Muscle layer of duodenum (tissue), 2 donors: ENCODE measurements around the gene PRKCD.

Experiments used
- H3K27ac ChIP-seq: one replicate; pipeline ENCODE4 v1.7.0; 2013; ENCODE audit warnings: mild to moderate bottlenecking, low read length
- H3K27me3 ChIP-seq: one replicate; pipeline ENCODE4 v1.7.0; 2013; ENCODE audit warnings: low read depth, mild to moderate bottlenecking, control low read depth, low read length
- H3K36me3 ChIP-seq, 2 donors: one replicate each; pipeline ENCODE4 v1.7.0; 2013; ENCODE audit warnings: low read length in 2 of 2, control low read depth in 1 of 2, mild to moderate bottlenecking in 1 of 2; ENCODE audit not compliant: insufficient read depth in 2 of 2, control insufficient read depth in 1 of 2
- H3K4me1 ChIP-seq, 2 donors: one replicate each; pipeline ENCODE4 v1.7.0; 2013; ENCODE audit warnings: low read length in 2 of 2, mild to moderate bottlenecking in 2 of 2, control low read depth in 1 of 2, moderate library complexity in 1 of 2; ENCODE audit not compliant: insufficient read depth in 2 of 2, control insufficient read depth in 1 of 2
- H3K4me3 ChIP-seq, 2 donors: one replicate each; pipeline ENCODE4 v1.7.0; 2013; ENCODE audit warnings: low read length in 2 of 2, low read depth in 1 of 2, mild to moderate bottlenecking in 1 of 2
- H3K9me3 ChIP-seq, 2 donors: one replicate each; pipeline ENCODE4 v1.7.0; 2013; ENCODE audit warnings: low read length in 2 of 2, control low read depth in 1 of 2, mild to moderate bottlenecking in 1 of 2; ENCODE audit not compliant: control insufficient read depth in 1 of 2
- donor health status: healthy.

PRKCD gene

DNA sequence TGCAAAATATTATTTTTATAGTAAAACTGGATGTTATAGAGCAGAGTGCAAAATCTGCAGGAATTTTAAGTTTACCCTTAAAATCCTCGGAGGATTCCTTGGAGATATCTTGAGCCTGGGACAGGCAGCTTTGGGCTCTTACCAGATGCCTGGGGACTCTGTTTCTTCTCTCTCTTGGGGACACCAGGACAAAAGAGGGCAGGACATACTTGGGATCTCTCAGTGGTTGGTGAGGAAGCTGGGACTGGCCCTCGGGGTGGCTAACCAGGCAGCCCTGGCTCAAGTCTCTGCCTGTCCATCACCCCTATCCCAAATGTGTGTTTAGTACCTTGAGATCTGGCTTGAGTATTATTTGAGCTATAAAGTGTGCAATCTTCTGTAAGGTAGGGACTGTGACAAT, 56.2 kb downstream of the PRKCD start:
- Histone ChIP-seq H3K27me3 (no peaks in the 10 kb centered on the region), H3K27ac (no peak overlapping the region), H3K4me1 (no peaks in the 10 kb centered on the region), H3K4me3 (no peak overlapping the region), H3K9me3 (no peaks in the 10 kb centered on the region), H3K36me3 (no peaks in the 10 kb centered on the region)

- peaks cover 0 to 5% of the 10 kb centered on the region in 2 donors for H3K36me3 ChIP-seq
- no peaks in the 10 kb centered on the region for H3K4me1 ChIP-seq
- H3K4me3 ChIP-seq = no peak overlapping the region
- H3K9me3 ChIP-seq = no peaks in the 10 kb centered on the region
- H3K27me3 ChIP-seq = no peaks in the 10 kb centered on the region
- no peak overlapping the region for H3K27ac ChIP-seq
These were observed 57.1 kb downstream of the PRKCD start for GRCh38 chr3:53218131-53218530.

DNA sequence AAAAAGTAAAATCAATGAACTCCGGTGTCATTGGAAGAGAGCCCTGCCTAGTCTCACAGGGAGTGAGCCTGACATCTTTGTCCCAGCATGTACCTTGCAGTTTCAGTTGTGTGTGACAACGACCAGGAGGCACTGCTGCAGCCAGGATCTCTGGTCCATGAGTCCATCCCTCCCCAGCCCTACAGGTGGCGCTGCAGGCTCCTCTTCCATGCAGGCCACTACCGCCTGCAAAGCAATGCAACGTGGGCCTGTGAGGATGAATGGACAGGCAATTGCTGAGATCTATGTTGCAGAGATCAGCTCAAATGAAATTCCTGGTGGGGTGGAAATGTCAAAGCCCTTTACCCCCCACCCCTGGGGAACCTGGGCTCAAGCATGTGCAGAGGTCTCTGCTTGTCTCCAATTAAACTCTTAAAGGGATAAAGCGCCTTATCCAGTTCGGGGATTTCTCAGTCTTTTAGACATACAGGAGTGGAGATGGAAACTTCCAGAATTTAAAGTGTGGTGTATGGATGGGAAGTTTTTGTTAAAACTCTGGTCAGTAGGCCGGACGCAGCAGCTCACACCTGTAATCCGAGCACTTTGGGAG, 59.0 kb downstream of the PRKCD start:
- no peaks in the 10 kb centered on the region for H3K9me3 ChIP-seq
- H3K27me3 ChIP-seq = no peaks in the 10 kb centered on the region
- no peaks in the 10 kb centered on the region for H3K4me1 ChIP-seq

GRCh38 chr3:53221345-53221744, 60.3 kb downstream of the PRKCD start:
- Histone ChIP-seq H3K4me3 (no peak overlapping the region), H3K36me3 (peaks cover 23 to 37% of the 10 kb centered on the region in 2 donors)

More for the DNA sequence above, 59.0 kb downstream of the PRKCD start:
- Histone ChIP-seq H3K36me3 (peaks cover 10 to 23% of the 10 kb centered on the region in 2 donors), H3K27ac (no peak overlapping the region), H3K4me3 (no peak overlapping the region)

DNA sequence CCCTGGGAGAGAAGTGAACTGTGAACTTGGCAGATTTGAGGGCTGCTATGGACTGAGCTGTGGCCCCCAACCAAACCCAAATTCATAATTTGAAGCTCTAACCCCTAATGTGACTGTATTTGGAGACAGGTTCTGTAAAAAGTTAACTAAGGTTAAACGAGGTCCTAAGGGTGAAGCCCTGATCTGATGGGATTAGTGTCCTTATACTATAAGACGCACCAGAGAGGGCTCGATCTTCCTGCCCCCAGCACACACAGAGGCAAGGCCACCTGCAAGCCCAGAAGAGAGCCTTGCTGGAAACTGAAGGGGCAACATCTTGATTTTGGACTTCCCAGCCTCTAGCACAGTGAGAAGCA, 60.8 kb downstream of the PRKCD start:
- H3K27me3 ChIP-seq = no peaks in the 10 kb centered on the region
- H3K4me3 ChIP-seq = no peak overlapping the region
- H3K9me3 ChIP-seq = no peaks in the 10 kb centered on the region
- no peaks in the 10 kb centered on the region for H3K4me1 ChIP-seq
- H3K36me3 ChIP-seq = peaks cover 28 to 41% of the 10 kb centered on the region in 2 donors
- no peak overlapping the region for H3K27ac ChIP-seq

More at GRCh38 chr3:53221345-53221744, 60.3 kb downstream of the PRKCD start:
- Histone ChIP-seq H3K27me3 (no peaks in the 10 kb centered on the region), H3K9me3 (no peaks in the 10 kb centered on the region), H3K27ac (no peak overlapping the region), H3K4me1 (no peaks in the 10 kb centered on the region)

GRCh38 chr3:53222183-53222901, 61.3 kb downstream of the PRKCD start:
- H3K27me3 ChIP-seq = no peaks in the 10 kb centered on the region
- no peaks in the 10 kb centered on the region for H3K4me1 ChIP-seq
- no peaks in the 10 kb centered on the region for H3K9me3 ChIP-seq
- no peak overlapping the region for H3K4me3 ChIP-seq
- H3K36me3 ChIP-seq = peaks cover 33 to 47% of the 10 kb centered on the region in 2 donors
- H3K27ac ChIP-seq = no peak overlapping the region

DNA sequence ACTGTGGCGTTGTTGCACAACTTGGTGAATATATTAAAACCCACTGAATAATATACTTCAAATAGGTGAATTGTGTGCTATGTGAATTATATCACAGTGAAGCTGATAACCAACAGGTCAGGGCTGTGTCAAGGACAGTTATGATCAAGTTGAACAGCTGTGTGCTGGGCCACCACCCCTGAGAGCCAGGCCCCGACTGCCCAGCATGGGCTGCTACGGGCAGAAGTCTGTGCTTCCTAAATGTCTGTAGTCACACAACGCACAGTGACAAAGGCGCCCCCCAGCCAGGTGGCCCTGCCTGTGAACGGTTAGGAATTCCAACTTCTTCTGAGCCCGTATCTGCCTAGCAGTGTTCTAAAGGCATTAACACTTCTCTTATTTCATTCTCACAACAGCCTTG, 62.0 kb downstream of the PRKCD start:
- Histone ChIP-seq H3K9me3 (no peaks in the 10 kb centered on the region), H3K27me3 (no peaks in the 10 kb centered on the region), H3K4me1 (no peaks in the 10 kb centered on the region), H3K4me3 (no peak overlapping the region), H3K27ac (no peak overlapping the region), H3K36me3 (peaks cover 40 to 54% of the 10 kb centered on the region in 2 donors)

DNA sequence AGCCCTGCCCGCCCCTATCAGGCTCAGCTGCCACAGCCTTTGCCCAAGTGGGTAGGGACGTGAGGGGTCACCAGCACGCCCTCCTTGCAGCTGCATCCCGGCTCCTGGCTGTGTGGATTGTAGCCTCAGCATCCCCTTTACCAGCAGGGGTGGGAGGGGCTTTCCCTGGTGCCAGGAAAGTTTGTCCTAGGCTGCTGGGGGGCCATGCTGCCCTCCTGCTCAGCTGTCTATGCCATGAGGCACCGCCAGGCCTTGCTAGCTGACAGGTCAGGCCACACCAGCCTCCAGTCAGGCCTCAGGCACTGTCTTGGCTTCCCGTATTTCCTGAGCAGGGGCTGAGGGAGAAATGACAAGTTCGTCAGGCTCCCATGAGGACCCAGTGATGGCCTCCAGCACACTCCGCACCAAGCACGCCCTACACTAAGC, 62.5 kb downstream of the PRKCD start:
- Histone ChIP-seq H3K36me3 (peaks cover 45 to 59% of the 10 kb centered on the region in 2 donors), H3K4me1 (no peaks in the 10 kb centered on the region), H3K27ac (no peak overlapping the region)

DNA sequence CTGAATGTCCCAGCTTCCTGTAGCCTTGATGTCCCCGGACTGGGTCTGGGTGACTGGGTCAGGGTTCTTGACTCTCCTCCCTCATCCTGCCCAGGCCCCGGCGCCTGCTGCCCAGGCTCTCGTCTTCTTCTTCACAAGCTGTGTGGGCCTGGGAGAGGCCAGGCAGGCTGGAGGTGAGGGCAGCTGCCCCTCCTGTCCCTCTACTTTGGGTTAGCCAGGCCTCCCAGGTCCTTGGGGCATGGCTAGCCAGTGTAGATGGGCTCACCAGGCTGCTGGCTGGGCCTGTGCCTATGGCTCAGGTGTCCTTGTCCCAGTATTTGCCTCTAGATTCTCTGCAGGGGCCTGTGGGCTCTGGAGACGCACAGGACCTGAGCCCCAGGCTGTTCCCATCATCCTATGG, 63.0 kb downstream of the PRKCD start:
- Histone ChIP-seq H3K27me3 (no peaks in the 10 kb centered on the region), H3K36me3 (peaks cover 49 to 64% of the 10 kb centered on the region in 2 donors), H3K4me3 (no peak overlapping the region), H3K9me3 (no peaks in the 10 kb centered on the region), H3K27ac (no peak overlapping the region), H3K4me1 (no peaks in the 10 kb centered on the region)

More for the DNA sequence above, 62.5 kb downstream of the PRKCD start:
- H3K9me3 ChIP-seq = no peaks in the 10 kb centered on the region
- no peak overlapping the region for H3K4me3 ChIP-seq
- no peaks in the 10 kb centered on the region for H3K27me3 ChIP-seq

DNA sequence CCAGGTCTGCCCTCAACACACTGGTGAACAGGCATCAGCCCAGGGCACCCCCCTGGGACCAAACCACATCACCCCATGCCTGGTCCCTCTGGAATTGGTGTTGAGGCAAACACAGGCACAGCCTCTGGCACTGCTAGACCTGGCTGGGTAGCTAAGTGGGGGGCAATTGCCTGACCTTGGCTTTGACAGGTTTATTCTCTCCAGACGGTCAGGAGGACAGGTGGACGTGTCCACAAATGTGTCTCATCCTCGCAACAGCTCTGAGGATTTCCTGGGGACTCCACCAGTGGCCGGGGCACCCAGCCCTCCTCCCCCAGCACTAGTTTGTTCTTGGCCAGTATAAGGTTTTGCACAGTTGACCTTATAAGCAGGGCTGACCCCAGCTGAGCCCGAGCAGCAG, 63.5 kb downstream of the PRKCD start:
- Histone ChIP-seq H3K4me3 (no peak overlapping the region), H3K9me3 (no peaks in the 10 kb centered on the region), H3K4me1 (no peaks in the 10 kb centered on the region), H3K36me3 (peaks cover 54 to 69% of the 10 kb centered on the region in 2 donors), H3K27ac (no peak overlapping the region), H3K27me3 (no peaks in the 10 kb centered on the region)

GRCh38 chr3:53225181-53225580, 64.2 kb downstream of the PRKCD start:
- Histone ChIP-seq H3K36me3 (peaks cover 60 to 75% of the 10 kb centered on the region in 2 donors), H3K4me1 (no peaks in the 10 kb centered on the region), H3K27ac (no peak overlapping the region), H3K27me3 (no peaks in the 10 kb centered on the region), H3K4me3 (no peak overlapping the region), H3K9me3 (no peaks in the 10 kb centered on the region)
